NB4 (cell line): Measurements from ENCODE around the gene NRN1L.

Experiments used
- POLR2A ChIP-seq: IDR thresholded peaks from 2 replicates; pipeline ENCODE4 v1.6.1; 2011; ENCODE audit warnings: mild to moderate bottlenecking; ENCODE audit not compliant: insufficient read length; ENCODE audit errors: extremely low read depth
- TF ChIP-seq, protein P1 (sequence below): IDR thresholded peaks from 2 replicates; pipeline ENCODE4 v1.6.1; 2011; ENCODE audit warnings: low read depth, low read length
- TF ChIP-seq, protein P2 (sequence below): IDR thresholded peaks from one replicate; pipeline ENCODE4 v1.5.1; 2012; ENCODE audit warnings: low read depth, low read length

DNA sequence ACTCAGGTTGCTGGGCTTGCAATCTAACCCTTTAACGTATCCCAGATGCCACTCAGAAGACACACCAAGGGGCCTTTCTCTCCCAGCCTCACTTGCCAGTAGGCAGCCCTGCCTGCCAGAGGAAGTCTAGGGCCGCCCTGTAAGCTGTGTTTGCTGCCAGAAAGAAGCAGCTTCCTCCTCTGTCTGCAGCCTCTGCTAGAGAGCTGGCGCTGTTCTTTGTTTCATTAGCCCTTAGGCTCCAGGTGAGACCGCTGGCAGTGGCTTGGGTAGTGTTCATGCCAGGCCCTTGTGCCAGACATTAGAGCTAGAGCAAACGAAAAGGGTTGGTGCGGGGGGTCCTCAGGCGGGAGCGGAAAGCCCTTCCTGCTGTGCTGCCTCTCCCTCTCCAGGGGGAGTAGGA is 38.1 kb downstream of the NRN1L start:
- TF ChIP-seq, protein P1, sequence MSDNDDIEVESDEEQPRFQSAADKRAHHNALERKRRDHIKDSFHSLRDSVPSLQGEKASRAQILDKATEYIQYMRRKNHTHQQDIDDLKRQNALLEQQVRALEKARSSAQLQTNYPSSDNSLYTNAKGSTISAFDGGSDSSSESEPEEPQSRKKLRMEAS: no peak
- TF ChIP-seq, protein P2, sequence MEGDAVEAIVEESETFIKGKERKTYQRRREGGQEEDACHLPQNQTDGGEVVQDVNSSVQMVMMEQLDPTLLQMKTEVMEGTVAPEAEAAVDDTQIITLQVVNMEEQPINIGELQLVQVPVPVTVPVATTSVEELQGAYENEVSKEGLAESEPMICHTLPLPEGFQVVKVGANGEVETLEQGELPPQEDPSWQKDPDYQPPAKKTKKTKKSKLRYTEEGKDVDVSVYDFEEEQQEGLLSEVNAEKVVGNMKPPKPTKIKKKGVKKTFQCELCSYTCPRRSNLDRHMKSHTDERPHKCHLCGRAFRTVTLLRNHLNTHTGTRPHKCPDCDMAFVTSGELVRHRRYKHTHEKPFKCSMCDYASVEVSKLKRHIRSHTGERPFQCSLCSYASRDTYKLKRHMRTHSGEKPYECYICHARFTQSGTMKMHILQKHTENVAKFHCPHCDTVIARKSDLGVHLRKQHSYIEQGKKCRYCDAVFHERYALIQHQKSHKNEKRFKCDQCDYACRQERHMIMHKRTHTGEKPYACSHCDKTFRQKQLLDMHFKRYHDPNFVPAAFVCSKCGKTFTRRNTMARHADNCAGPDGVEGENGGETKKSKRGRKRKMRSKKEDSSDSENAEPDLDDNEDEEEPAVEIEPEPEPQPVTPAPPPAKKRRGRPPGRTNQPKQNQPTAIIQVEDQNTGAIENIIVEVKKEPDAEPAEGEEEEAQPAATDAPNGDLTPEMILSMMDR: no peak
- TF ChIP-seq POLR2A: no peak
